HUES6 (cell line): ENCODE measurements around the gene LRRTM4.
"Not testable (repeated sequence)": the region's sequence is repeated elsewhere in the genome, so short reads cannot be mapped to it uniquely, and the experiment has no call there.

ENCODE experiments used
- H3K27ac ChIP-seq: 2 replicates; pipeline ENCODE4 v1.7.0; 2013; ENCODE audit warnings: low read depth, mild to moderate bottlenecking, low read length, inconsistent platforms
- H3K27me3 ChIP-seq: 2 replicates; pipeline ENCODE4 v1.6.1; 2013; ENCODE audit warnings: low read length; ENCODE audit not compliant: control insufficient read depth, insufficient read depth
- H3K36me3 ChIP-seq: 2 replicates; pipeline ENCODE4 v1.6.1; 2013; ENCODE audit warnings: low read length; ENCODE audit not compliant: control insufficient read depth, insufficient read depth
- H3K4me1 ChIP-seq: 2 replicates; pipeline ENCODE4 v1.6.1; 2013; ENCODE audit warnings: low read length; ENCODE audit not compliant: control insufficient read depth, insufficient read depth
- H3K4me3 ChIP-seq: 2 replicates; pipeline ENCODE4 v1.5.1; 2013; ENCODE audit warnings: low read depth, low read length
- H3K9ac ChIP-seq: one replicate; pipeline ENCODE4 v1.6.1; 2013; ENCODE audit warnings: mild to moderate bottlenecking, low read length
- H3K9me3 ChIP-seq: 2 replicates; pipeline ENCODE4 v1.6.1; 2013; ENCODE audit warnings: low read depth, low read length; ENCODE audit not compliant: control insufficient read depth, insufficient read depth

The LRRTM4 gene

GRCh38 chr2:76829374-76830234 is 692.6 kb downstream of the LRRTM4 start:
- Histone ChIP-seq H3K9me3 (no peaks in the 10 kb centered on the region), H3K27ac (no peak overlapping the region)

GRCh38 chr2:76826691-76827090 is 695.5 kb downstream of the LRRTM4 start:
- Histone ChIP-seq H3K27ac (no peak overlapping the region), H3K9ac (no peak overlapping the region), H3K36me3 (no peaks in the 10 kb centered on the region), H3K27me3 (no peaks in the 10 kb centered on the region), H3K4me3 (no peak overlapping the region), H3K9me3 (no peaks in the 10 kb centered on the region), H3K4me1 (peaks cover 6% of the 10 kb centered on the region; the same call in 1 of the 2 replicates)

More at GRCh38 chr2:76829374-76830234, 692.6 kb downstream of the LRRTM4 start:
- Histone ChIP-seq H3K36me3 (no peaks in the 10 kb centered on the region), H3K27me3 (no peaks in the 10 kb centered on the region), H3K4me1 (peaks cover 6% of the 10 kb centered on the region; the same call in 1 of the 2 replicates), H3K4me3 (no peak overlapping the region), H3K9ac (no peak overlapping the region)

- H3K27me3 ChIP-seq: no peaks in the 10 kb centered on the region
- no peak overlapping the region for H3K27ac ChIP-seq
- H3K4me3 ChIP-seq: no peak overlapping the region
- H3K9me3 ChIP-seq: no peaks in the 10 kb centered on the region
- no peaks in the 10 kb centered on the region for H3K36me3 ChIP-seq
- no peak overlapping the region for H3K9ac ChIP-seq
- H3K4me1 ChIP-seq: peaks cover 6% of the 10 kb centered on the region; the same call in 1 of the 2 replicates
These were observed 696.8 kb downstream of the LRRTM4 start for GRCh38 chr2:76825140-76825970.

GRCh38 chr2:76821731-76822130 is 700.4 kb downstream of the LRRTM4 start:
- no peaks in the 10 kb centered on the region for H3K9me3 ChIP-seq

GRCh38 chr2:76813084-76813483 is 709.1 kb downstream of the LRRTM4 start:
- Histone ChIP-seq H3K9me3 (no peaks in the 10 kb centered on the region), H3K27ac (no peak overlapping the region), H3K36me3 (no peaks in the 10 kb centered on the region), H3K27me3 (no peaks in the 10 kb centered on the region), H3K4me1 (peaks cover 16% of the 10 kb centered on the region), H3K4me3 (no peak overlapping the region), H3K9ac (no peak overlapping the region)

More at GRCh38 chr2:76821731-76822130, 700.4 kb downstream of the LRRTM4 start:
- no peaks in the 10 kb centered on the region for H3K36me3 ChIP-seq
- H3K9ac ChIP-seq: no peak overlapping the region
- no peak overlapping the region for H3K4me3 ChIP-seq
- H3K4me1 ChIP-seq: peaks cover 6% of the 10 kb centered on the region; the same call in 1 of the 2 replicates
- no peak overlapping the region for H3K27ac ChIP-seq
- H3K27me3 ChIP-seq: no peaks in the 10 kb centered on the region

- H3K27me3 ChIP-seq: no peaks in the 10 kb centered on the region
- no peaks in the 10 kb centered on the region for H3K9me3 ChIP-seq
- H3K36me3 ChIP-seq: no peaks in the 10 kb centered on the region
- H3K9ac ChIP-seq: no peak overlapping the region
- peaks cover 16% of the 10 kb centered on the region for H3K4me1 ChIP-seq
- no peak overlapping the region for H3K27ac ChIP-seq
- H3K4me3 ChIP-seq: no peak overlapping the region
These were observed 710.0 kb downstream of the LRRTM4 start for GRCh38 chr2:76812156-76812555.

GRCh38 chr2:76809136-76809535 is 713.0 kb downstream of the LRRTM4 start:
- Histone ChIP-seq H3K4me1 (peaks cover 11% of the 10 kb centered on the region), H3K9me3 (no peaks in the 10 kb centered on the region), H3K36me3 (no peaks in the 10 kb centered on the region), H3K9ac (no peak overlapping the region), H3K4me3 (no peak overlapping the region), H3K27ac (no peak overlapping the region), H3K27me3 (no peaks in the 10 kb centered on the region)

- H3K27ac ChIP-seq: no peak overlapping the region
- no peaks in the 10 kb centered on the region for H3K27me3 ChIP-seq
- no peaks in the 10 kb centered on the region for H3K36me3 ChIP-seq
- no peaks in the 10 kb centered on the region for H3K9me3 ChIP-seq
- H3K4me3 ChIP-seq: no peak overlapping the region
- H3K4me1 ChIP-seq: peaks cover 11% of the 10 kb centered on the region
- no peak overlapping the region for H3K9ac ChIP-seq
These were observed 713.4 kb downstream of the LRRTM4 start for GRCh38 chr2:76808732-76809131.

- Histone ChIP-seq H3K9me3 (peaks cover 3% of the 10 kb centered on the region; the same call in 1 of the 2 replicates), H3K27ac (no peak overlapping the region), H3K4me1 (peaks cover 3% of the 10 kb centered on the region; the same call in 1 of the 2 replicates), H3K27me3 (no peaks in the 10 kb centered on the region), H3K4me3 (no peak overlapping the region), H3K36me3 (no peaks in the 10 kb centered on the region), H3K9ac (no peak overlapping the region)
These were observed 728.4 kb downstream of the LRRTM4 start for GRCh38 chr2:76793647-76794334.

GRCh38 chr2:76781313-76781712 is 740.9 kb downstream of the LRRTM4 start:
- H3K36me3 ChIP-seq, H3K9me3 ChIP-seq, H3K27me3 ChIP-seq: not testable (repeated sequence)
- Histone ChIP-seq H3K4me3 (peak overlapping the region; percentile 65), H3K4me1 (peaks cover 12% of the 10 kb centered on the region; the same call in 1 of the 2 replicates), H3K27ac (peak overlapping the region; percentile 79), H3K9ac (peak overlapping the region; percentile 68)
